Adrenal gland (tissue), 12 donors: ENCODE measurements around the gene EIF3D. TPM values are rescaled to one million over a fixed set of nuclear protein-coding genes. Genes with fewer than 3 reads are reported as not detected.

Source experiments
- DNase-seq, 7 donors: peaks; one replicate each; pipeline ENCODE4 v3.0.0-alpha.2; 2019 to 2020
- H3K27ac ChIP-seq, 5 donors: fragments of 200-600 bp; sonication (generic) in 4 of 5; 1 replicate in 3 of 5; 2 replicates in 2 of 5; pipeline versions ENCODE4 v1.5.1 to v1.8.0; 2016 to 2020; ENCODE audit warnings: mild to moderate bottlenecking in 1 of 5
- H3K27me3 ChIP-seq: fragments of 200-600 bp; 2 replicates; pipeline ENCODE4 v1.8.0; 2021
- H3K36me3 ChIP-seq, 2 donors: fragments of 200-600 bp; replicated peaks in 1 of 2; 1 replicate in 1 of 2; 2 replicates in 1 of 2; pipeline versions ENCODE4 v1.5.1 to v1.8.0; 2018 to 2022
- H3K4me1 ChIP-seq, 2 donors: fragments of 200-600 bp; replicated peaks in 1 of 2; 1 replicate in 1 of 2; 2 replicates in 1 of 2; pipeline versions ENCODE4 v1.5.1 to v1.8.0; 2018 to 2021
- H3K4me3 ChIP-seq, 4 donors: fragments of 200-600 bp; sonication (generic) in 3 of 4; one replicate each; pipeline ENCODE4 v1.5.1; 2016 to 2018
- H3K9me3 ChIP-seq, 3 donors: fragments of 200-600 bp; sonication (generic) in 1 of 3; replicated peaks in 1 of 3; 1 replicate in 2 of 3; 2 replicates in 1 of 3; pipeline versions ENCODE4 v1.5.1 to v1.8.0; 2016 to 2021
- CTCF ChIP-seq, 6 experiments: fragments of 450-650 bp in 4 of 6; fragments of 200-600 bp in 2 of 6; sonication (generic) in 1 of 6; IDR thresholded peaks; 1 replicate in 5 of 6; 2 replicates in 1 of 6; pipeline versions ENCODE4 v1.5.1 to v1.8.0; 2016 to 2021; ENCODE audit warnings: antibody characterized with exemption in 6 of 6, mild to moderate bottlenecking in 2 of 6, moderate library complexity in 1 of 6
- POLR2A ChIP-seq, 2 donors: fragments of 450-650 bp; IDR thresholded peaks; one replicate each; pipeline ENCODE4 v1.6.1; 2017; ENCODE audit warnings: antibody characterized with exemption in 2 of 2, mild to moderate bottlenecking in 2 of 2, moderate library complexity in 1 of 2
- WGBS, 4 donors: extraction: QIAGEN DNeasy Blood & Tissue Kit in 2 of 4; methylation state at CpG; one replicate each; pipeline versions ENCODE4 v1.1.5 to v1.1.7; 2013 to 2017; 5-methylcytosine and 5-hydroxymethylcytosine counted together
- intact Hi-C, 2 donors: fragments of 100-400 bp; cut with DNase I; formaldehyde crosslinking; loops; one replicate each; pipeline versions ENCODE4 v1.14.1 to v1.15.0; 2022 to 2023
- polyA plus RNA-seq, 3 donors: library from polyadenylated mRNA; stranded (reverse); fragments of 200-250 nt in 2 of 3; fragments of 350-450 nt in 1 of 3; fragmentation: Illumina TruSeq in 1 of 3; extraction: RNeasy Lipid Tissue Mini Kit (QIAGEN cat#74804) in 1 of 3; gene quantifications; one replicate each; pipeline ENCODE4 v1.2.3, GENCODE V29; 2013 to 2014
- total RNA-seq, 9 donors: library from RNA; depleted of rRNA in 4 of 9; stranded (reverse); fragments of >200 nt in 4 of 9; fragments of 120-200 nt in 1 of 9; fragmentation: NEBNext Ultra II Directional in 1 of 9; extraction: Animal tissue kit (Norgen Biotek cat#: 25700) in 1 of 9; gene quantifications; one replicate each; pipeline versions ENCODE4 v1.1.0 to v1.2.4, GENCODE V29; 2013 to 2023
- donor health status: healthy with polysubstance abuse.
- donor health status: Bipolar disorder and iron deficiency.
- donor health status: DM: yes; HTN: yes; CAD: no.
- donor health status: DM: no; HTN: no; CAD: no.
- donor health status: DM: no; HTN: no; CAD: no.
- donor health status: DM: yes; HTN: yes; CAD: no.

Gene EIF3D
- total and polyA plus RNA-seq, 12 donors: 118 to 319 (median 174) TPM

- H3K4me1 ChIP-seq: no peaks in the 10 kb centered on the region
- whole genome bisulfite sequencing, 4 donors: 91 to 94% (median 93%) methylated on average over 25 to 30 of the region's 30 CpGs
- no peaks in the 10 kb centered on the region for H3K9me3 ChIP-seq
- intact Hi-C loops: no loop called here
- TF ChIP-seq CTCF (IDR thresholded peaks at IDR 0.05): no peak
- no peak for TF ChIP-seq POLR2A (IDR thresholded peaks at IDR 0.05)
- H3K4me3 ChIP-seq: no peak overlapping the region
- no peaks in the 10 kb centered on the region for H3K27me3 ChIP-seq
- no peak overlapping the region for H3K27ac ChIP-seq
- no peak for DNase-seq
- peaks cover 0 to 24% of the 10 kb centered on the region in 2 donors for H3K36me3 ChIP-seq
These were observed 30.9 kb downstream of the EIF3D start for GRCh38 chr22:36497910-36498665.

GRCh38 chr22:36493690-36494110 is 35.3 kb downstream of the EIF3D start:
- Histone ChIP-seq H3K4me3 (no peak overlapping the region), H3K27ac (peak overlapping the region in 1 of 5 donors; percentile 65), H3K4me1 (no peaks in the 10 kb centered on the region), H3K36me3 (peaks cover 0 to 33% of the 10 kb centered on the region in 2 donors), H3K9me3 (no peaks in the 10 kb centered on the region), H3K27me3 (no peaks in the 10 kb centered on the region)
- peak in 4 of 7 donors; percentile 29 to 54 (median 50) for DNase-seq
- intact Hi-C loops: no loop called here
- no peak for TF ChIP-seq CTCF (IDR thresholded peaks at IDR 0.05)
- TF ChIP-seq POLR2A (IDR thresholded peaks at IDR 0.05): no peak
- 72 to 83% (median 77%) methylated on average over 16 of the region's 16 CpGs for WGBS, 4 donors

GRCh38 chr22:36492109-36492508 is 36.9 kb downstream of the EIF3D start:
- Histone ChIP-seq H3K27me3 (no peaks in the 10 kb centered on the region), H3K4me3 (no peak overlapping the region), H3K36me3 (peaks cover 0 to 24% of the 10 kb centered on the region in 2 donors), H3K27ac (no peak overlapping the region), H3K4me1 (no peaks in the 10 kb centered on the region), H3K9me3 (no peaks in the 10 kb centered on the region)
- no peak for DNase-seq
- 89 to 100% (median 96%) methylated on average over 2 to 5 of the region's 5 CpGs for WGBS, 4 donors
- TF ChIP-seq CTCF (IDR thresholded peaks at IDR 0.05) (no peak), POLR2A (IDR thresholded peaks at IDR 0.05) (no peak)
- intact Hi-C loops: no loop called here

- Histone ChIP-seq H3K36me3 (peaks cover 0 to 18% of the 10 kb centered on the region in 2 donors), H3K27ac (no peak overlapping the region), H3K27me3 (no peaks in the 10 kb centered on the region), H3K4me3 (no peak overlapping the region), H3K4me1 (no peaks in the 10 kb centered on the region), H3K9me3 (no peaks in the 10 kb centered on the region)
- TF ChIP-seq CTCF (IDR thresholded peaks at IDR 0.05) (no peak), POLR2A (IDR thresholded peaks at IDR 0.05) (no peak)
- DNase-seq: no peak
- WGBS, 4 donors: 91 to 97% (median 96%) methylated on average over 7 of the region's 7 CpGs
- intact Hi-C loops: no loop called here
These were observed 37.8 kb downstream of the EIF3D start for GRCh38 chr22:36491155-36491554.
